Coronary artery (tissue), 2 donors: ENCODE results near the gene PARD3.

Source experiments
- DNase-seq: peaks from one replicate; pipeline ENCODE4 v3.0.0-alpha.2; 2017; ENCODE audit warnings: low spot score
- H3K27ac ChIP-seq, 2 donors: fragments of 200-600 bp; sonication (generic); one replicate each; pipeline ENCODE4 v1.5.1; 2016 to 2019
- H3K4me3 ChIP-seq: fragments of 200-600 bp; sonication (generic); 2 replicates; pipeline ENCODE4 v1.5.1; 2016; ENCODE audit warnings: mild to moderate bottlenecking, moderate library complexity
- CTCF ChIP-seq: fragments of 200-600 bp; sonication (generic); IDR thresholded peaks from one replicate; pipeline ENCODE4 v1.5.1; 2019; ENCODE audit warnings: antibody characterized with exemption

The PARD3 gene

GRCh38 chr10:34808801-34809745, 6.0 kb downstream of the PARD3 start:
- DNase-seq: no peak
- no peak for TF ChIP-seq CTCF
- Histone ChIP-seq H3K27ac (peak overlapping the region in 1 of 2 donors; percentile 64), H3K4me3 (peak overlapping the region; percentile 65)

GRCh38 chr10:34808336-34808735, 6.8 kb downstream of the PARD3 start:
- Histone ChIP-seq H3K27ac (no peak overlapping the region), H3K4me3 (no peak overlapping the region)
- TF ChIP-seq CTCF: no peak
- no peak for DNase-seq

- no peak for TF ChIP-seq CTCF
Measured at GRCh38 chr10:34804306-34804705, 10.8 kb downstream of the PARD3 start.

GRCh38 chr10:34802692-34803091, 12.4 kb downstream of the PARD3 start:
- TF ChIP-seq CTCF: no peak

More at GRCh38 chr10:34804306-34804705, 10.8 kb downstream of the PARD3 start:
- DNase-seq: no peak
- Histone ChIP-seq H3K27ac (no peak overlapping the region), H3K4me3 (no peak overlapping the region)

GRCh38 chr10:34801097-34801733, 13.9 kb downstream of the PARD3 start:
- H3K27ac ChIP-seq: no peak overlapping the region
- no peak overlapping the region for H3K4me3 ChIP-seq
- TF ChIP-seq CTCF: no peak
- DNase-seq: no peak

More at GRCh38 chr10:34802692-34803091, 12.4 kb downstream of the PARD3 start:
- no peak for DNase-seq
- Histone ChIP-seq H3K4me3 (no peak overlapping the region), H3K27ac (no peak overlapping the region)

GRCh38 chr10:34800624-34801023, 14.5 kb downstream of the PARD3 start:
- no peak overlapping the region for H3K4me3 ChIP-seq

More at GRCh38 chr10:34800624-34801023, 14.5 kb downstream of the PARD3 start:
- no peak for TF ChIP-seq CTCF
- DNase-seq: no peak
- no peak overlapping the region for H3K27ac ChIP-seq
